ENCODE data around the gene RB1.
"Not testable (repeated sequence)": the region's sequence is repeated elsewhere in the genome, so short reads cannot be mapped to it uniquely, and the experiment has no call there.

RB1 gene

DNA sequence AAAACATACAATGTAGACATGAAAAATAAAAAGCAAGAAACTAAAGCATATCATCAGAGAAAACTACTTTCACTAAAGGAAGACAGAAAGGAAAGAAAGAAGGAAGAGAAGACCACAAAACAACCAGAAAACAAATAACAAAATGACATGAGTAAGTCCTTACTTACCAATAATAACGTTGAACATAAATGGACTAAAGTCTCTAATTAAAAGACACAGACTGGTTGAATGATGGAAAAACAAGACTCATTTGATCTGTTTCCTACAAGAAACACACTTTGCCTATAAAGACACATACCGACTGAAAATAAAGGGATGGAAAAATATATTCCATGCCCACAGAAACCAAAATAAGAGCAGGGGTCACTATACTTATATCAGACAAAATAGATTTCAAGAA lies 46.0 kb downstream of the RB1 start:
- no peak for DNase-seq (ENCODE audit: low spot score)

DNA sequence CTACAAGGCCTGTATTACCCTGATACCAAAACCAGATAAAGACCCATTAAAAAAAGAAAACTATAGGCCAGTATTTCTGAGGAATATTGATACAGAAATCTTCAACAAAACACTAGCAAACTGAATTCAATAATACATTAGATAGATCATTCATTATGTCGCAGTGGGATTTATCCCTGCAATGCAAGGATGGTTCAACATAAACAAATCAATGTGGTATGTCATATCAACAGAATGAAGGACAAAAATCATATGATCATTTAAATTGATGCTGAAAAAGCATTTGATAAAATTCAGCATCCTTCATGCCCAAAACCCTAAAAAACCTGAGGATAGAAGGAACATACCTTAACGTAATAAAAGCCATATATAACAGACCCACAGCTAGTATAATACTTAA lies 50.0 kb downstream of the RB1 start:
- no peak for DNase-seq (ENCODE audit: low spot score)

DNA sequence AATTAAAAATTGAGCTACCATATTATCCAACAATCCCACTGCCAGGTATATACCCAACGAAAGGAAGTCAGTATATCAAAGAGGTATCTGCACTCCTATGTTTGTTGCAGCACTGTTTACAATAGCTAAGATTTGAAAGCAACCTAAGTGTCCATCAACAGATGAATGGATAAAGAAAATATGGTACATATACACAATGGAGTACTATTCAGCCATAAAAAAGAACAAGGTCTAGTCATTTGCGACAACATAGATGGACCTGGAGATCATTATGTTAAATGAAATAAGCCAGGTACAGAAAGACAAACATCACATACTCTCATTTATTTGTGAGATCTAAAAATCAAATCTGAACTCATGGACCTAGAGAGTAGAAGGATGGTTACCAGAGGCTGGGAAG lies 52.0 kb downstream of the RB1 start:
- DNase-seq (ENCODE audit: low spot score), result not testable (repeated sequence)

DNA sequence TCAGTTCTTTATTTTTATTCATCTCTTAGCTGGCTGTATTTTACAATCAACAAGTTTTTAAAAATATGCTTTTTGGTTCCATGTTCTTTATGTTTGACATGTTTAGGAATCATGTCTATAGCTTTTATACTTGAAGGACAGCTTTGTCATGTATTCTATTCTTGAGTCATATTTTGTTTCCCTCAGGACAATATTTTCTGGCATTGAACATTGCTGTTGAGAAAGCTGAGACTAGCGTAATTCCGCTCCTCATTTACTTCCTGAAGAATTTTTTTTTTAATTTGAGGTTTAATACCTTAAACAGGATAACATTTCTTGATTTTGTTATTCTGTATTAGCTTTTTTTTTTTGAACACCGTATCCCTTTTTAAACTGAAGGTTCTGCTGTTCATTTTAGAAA lies 53.2 kb downstream of the RB1 start:
- no peak for DNase-seq (ENCODE audit: low spot score)

DNA sequence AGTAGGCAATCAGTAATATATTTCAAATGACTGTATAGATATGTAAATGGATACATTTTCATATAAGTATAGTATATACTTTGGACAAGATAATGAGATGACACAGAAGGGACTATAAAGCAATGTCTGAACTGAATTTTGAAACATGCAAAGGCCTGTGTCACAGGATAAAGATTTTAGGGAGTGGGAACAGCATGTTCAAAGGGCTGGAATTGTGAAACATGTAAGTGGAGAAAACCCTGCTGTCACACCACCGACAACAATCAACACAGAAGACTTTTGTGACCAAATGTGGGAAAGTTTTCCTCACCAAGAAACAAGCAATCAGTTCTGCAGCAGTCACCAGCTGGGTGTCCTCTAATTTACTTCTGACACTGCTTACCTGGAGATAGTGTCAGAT lies 66.4 kb downstream of the RB1 start:
- no peak for DNase-seq (ENCODE audit: low spot score)

DNA sequence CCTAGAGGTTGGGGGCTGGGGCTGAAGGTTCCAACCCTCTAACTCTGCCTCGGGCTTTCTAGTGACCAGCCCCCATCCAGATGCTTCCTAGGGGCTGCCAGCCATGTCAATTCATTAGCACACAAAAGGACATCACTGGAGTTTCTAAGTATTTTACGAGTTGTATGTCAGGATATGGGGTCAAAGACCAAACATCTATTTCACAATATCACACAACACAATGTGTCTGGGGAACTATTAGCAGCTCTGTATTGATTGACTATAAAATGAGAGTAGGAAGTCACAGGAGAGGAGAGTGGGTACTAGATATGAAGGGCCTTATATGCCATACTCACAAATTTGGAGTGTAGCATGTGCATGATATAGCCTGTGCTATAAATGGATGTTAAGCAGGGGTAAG lies 67.3 kb downstream of the RB1 start:
- no peak for DNase-seq (ENCODE audit: low spot score)

DNA sequence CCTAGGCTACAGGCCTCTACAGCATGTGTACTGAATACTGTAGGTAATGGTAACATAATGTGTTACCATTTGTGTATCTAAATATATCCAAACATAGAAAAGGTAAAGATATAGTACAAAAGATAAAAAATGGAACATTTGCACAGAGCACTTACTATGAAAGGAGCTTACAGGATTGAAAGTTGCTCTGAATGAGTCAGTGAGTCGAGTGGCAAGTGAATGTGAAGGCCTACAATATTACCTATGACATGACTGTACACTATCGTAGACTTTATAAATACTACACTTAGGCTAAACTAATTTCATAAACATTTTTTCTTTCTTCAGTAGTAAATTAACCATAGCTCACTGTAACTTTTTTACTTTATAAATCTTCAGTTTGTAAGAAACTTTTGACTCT lies 74.3 kb downstream of the RB1 start:
- DNase-seq (ENCODE audit: low spot score), result no peak

DNA sequence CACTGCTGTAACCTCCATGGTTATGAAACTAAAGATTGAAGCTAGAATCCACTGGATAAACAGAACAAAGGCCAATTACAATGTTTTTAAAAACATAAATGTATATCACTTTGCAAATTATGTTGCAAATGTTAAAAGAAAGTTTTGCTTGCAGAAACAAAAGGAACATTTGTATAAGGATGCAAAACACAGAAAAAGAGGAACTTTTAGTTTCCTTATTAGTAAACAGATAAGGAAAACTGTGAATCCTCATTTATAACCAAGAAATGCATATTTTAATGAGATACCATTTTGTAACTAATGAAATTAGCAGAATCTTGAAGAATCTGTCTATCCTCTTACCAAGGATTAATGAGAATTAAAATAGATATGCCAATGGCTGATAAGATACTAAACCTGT lies 77.0 kb downstream of the RB1 start:
- no peak for DNase-seq (ENCODE audit: low spot score)

DNA sequence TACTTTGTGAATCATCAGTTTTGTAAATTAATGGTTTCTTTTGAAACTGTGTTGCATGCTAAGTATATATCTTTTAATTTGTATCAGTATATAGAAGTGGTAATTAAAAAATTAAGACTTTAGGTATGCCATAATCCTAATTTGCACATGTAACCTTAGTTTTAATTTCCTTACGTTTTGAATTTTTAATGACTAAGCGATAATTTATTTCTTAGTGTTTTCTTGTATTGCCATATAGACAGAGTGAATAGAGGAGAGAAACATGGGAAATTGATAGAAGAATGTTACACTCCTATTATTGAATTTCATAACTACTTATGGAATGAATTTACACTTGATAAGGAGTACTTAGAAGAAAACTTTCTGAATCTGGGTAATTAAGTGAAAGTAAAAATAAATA lies 79.8 kb downstream of the RB1 start:
- DNase-seq (ENCODE audit: low spot score), result no peak

DNA sequence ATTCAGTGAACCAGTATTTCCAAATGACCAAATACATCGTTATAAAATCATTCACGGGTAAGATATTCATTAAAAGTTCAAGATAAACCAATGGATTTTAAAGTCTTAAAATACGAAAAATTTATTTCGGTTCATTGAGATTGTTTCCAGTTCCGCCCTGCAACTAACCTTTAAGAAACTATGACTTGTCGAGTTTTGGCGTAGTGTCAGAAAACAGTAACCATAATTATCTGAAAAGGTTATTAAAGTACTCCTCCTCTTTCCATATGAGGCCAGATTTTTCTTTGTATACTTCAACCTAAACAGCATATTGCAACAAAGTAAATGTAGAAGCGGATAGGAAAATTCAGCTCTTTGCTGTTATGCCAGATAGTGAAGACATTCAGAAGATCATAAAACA lies 83.3 kb downstream of the RB1 start:
- DNase-seq (ENCODE audit: low spot score), result no peak

DNA sequence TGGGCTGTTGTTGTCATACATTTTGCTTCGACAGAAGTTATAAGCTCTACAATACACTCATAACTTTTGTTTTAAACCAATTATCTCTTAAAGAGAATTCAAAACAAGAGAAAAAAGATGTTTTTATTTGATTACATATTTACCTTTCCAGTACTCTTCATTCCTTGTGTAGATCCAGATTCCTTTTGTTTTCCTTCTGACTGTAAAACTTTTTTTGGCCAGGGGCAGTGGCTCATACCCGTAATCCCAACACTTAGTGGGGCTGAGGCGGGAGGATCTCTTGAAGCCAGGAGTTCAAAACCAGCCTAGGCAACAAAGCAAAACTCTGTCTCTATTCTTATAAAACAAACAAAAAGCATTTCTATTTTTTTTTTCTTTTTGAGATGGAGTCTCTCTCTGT lies 87.7 kb downstream of the RB1 start:
- no peak for DNase-seq (ENCODE audit: low spot score)

DNA sequence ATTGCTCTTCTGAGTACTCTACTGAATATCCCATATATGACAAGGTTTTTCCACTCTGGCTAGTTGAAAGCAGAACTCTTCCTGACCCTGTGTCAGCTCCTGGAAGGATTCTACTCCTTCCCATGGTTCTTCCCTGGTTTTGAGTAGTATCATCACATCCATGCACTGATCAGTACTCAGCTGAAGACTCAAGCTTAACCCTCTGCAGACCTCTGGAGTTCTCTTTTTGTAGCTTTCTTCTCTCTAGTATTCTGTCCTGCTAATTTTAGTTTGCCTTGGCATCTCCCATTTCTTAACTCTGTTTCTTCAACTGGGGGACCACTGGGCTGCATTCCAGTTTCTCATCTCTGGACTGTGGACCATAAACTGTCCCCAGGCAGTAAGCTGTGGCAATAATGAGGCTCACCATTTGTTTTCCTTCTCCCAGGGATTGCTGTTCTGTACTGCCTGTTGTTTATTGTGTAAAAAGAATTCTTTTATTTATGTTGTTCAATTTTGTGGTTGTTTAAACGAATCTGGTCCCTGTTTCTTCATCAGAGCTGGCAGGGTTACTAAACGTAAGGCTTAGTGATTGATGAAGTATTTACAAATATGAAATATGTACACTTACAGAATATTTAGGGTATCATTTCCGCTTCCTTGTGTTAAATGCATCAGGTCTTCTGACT lies 89.6 kb downstream of the RB1 start:
- no peak for DNase-seq (ENCODE audit: low spot score)

DNA sequence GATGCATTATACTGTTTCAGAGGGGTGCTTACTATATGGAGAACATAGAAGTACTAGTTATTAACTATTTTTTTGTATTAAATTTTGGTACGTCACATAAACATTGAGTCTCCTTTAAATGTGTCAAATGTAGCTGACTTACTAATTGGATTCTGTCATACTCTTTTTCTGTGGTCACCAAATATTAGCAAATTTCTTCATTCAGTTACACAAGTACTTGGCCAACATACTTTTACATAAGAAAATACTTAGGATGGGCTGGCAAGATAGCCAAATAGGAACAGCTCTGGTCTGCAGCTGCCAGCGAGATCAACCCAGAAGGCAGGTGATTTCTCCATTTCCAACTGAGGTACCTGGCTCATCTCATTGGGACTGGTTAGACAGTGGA lies 90.1 kb downstream of the RB1 start:
- no peak for DNase-seq (ENCODE audit: low spot score)

DNA sequence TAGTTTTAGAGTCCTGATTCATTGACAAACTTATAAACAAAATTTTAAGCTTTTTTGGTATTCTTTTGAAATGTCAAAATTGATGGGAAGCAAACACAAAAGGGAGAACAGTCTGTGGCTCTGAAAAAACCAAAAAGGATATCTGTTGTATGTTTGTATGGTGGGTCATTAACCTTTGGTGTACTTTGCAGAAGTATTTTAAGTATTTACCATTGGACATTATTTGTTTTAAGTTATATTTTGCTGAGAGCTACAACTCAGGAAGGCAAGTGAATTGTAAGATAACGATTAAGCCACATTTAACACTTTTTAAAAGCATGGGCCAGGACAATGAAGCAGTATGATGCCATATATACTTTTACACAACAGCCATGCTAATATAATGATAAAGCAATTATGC lies 94.2 kb downstream of the RB1 start:
- no peak for DNase-seq (ENCODE audit: low spot score)

DNA sequence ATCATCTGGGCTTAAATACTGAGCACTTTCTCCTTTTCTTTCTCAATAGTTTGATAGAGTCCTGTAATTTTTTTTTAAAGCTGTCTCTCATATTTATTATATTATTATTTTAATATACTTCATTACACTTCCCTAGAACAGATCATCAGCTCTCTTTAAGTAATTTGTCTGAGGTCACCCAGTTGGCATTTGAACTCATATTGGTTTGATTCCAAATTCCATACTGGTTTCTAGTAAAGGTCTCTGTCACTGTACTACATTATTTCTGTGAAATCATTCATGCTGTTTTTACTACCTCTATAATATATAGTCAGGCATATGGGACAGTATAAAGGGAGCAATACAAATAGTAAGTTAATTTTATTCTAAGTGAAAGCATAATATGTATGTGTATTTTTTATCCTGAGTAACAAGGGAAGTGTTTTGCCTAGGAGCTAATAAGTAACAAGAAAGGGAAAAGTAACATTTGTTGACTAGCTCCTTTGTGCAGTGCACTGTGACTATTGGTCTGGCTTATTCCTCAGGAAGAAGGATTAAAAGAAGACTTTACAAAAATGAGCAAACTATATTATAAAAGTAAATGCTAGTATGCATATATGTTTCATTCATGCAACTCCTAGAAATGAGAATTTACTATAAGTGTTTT lies 95.0 kb downstream of the RB1 start:
- DNase-seq (ENCODE audit: low spot score), result no peak

DNA sequence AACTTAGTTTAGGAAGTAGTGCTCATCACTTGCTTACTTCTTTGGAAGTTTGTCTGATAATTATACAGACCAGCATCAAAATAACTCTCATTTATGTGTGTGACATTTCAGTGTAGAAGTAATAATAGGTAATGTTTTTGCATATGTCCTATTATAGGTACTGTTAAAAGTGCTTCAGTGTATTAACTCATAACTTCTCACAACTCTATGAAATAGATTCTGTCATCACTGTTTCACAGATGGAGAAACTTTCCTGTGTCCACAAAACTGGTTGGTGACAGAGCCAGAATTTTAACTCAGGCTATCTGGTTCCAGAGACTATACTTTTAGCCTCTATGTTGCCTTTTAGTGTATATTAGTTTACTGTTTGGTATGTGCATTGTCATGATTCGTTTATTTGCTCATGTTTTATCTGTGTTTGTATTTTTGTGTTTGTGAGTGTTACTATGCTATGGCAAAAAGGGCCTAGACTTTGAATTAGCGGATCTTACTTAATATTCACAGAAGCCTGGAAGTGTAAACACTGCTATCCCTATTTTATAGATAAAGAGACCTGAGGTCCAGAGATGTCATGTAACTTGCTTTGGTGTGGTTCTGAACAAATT lies 96.6 kb downstream of the RB1 start:
- no peak for DNase-seq (ENCODE audit: low spot score)

DNA sequence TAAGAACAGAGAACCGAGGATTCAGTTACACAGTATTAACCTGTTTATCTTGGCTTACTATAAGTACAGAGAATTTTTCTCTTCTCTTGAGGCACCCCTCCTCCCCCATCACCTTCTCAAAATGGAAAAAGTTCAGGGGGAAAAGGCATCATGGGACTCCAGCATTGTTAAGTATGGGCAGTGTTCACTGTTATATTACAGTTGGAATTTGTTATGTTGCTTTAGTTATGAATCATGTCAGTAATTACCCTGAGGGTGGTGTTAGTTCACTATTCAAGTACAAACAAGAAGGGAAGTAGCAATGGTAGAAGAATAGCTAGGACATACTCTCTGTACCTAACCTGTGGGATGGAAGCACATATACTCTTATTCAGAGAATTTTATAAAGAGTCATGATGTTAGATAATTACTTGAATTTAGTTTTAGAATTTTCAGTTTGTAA lies 97.3 kb downstream of the RB1 start:
- DNase-seq (ENCODE audit: low spot score), result peak; percentile 31

DNA sequence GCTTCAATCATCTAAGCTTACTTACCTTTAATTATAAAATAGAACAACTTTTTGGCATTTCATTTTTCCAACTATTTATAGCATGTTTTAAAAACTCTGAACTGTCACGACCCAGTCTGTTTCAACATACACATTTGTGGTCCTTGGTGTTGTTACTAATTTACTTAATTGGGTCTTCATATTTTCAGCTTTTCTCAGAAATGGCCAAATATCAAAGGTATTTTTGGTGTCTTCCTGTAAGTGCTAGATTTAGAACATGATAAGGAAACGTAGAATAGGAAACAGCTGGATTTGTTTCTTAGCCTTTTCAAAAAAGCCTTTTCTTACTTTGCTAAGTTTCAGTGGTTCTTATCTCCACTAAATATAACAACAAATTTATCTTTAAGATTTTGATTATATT lies 97.9 kb downstream of the RB1 start:
- DNase-seq (ENCODE audit: low spot score), result peak; percentile 57

DNA sequence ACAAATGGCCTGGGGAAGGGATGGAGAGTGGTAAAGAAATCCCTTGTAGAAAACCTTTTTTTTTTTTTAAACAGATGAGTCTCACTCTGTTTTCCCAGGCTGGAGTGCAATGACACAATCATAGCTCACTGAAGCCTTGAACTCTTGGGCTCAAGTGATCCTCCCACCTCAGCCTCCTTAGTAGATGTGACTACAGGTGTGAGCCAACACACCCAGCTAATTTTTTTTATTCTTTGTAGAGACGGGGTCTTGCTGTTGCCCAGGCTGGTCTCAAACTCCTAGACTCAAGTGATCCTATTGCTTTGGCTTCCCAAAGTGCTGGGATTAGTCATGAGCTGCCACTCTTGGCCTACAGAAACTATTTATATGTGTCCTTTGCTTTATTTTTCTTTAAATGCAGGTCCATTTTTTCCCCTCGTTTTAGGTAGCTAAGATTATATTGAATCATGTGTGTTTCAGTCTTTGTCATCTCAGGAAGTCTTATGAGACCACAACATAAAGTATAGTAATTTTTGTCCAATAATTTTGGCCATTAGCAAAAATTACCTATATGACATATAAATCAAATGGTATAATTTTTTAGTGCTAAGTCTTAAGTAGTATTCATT lies 98.9 kb downstream of the RB1 start:
- no peak for DNase-seq (ENCODE audit: low spot score)

DNA sequence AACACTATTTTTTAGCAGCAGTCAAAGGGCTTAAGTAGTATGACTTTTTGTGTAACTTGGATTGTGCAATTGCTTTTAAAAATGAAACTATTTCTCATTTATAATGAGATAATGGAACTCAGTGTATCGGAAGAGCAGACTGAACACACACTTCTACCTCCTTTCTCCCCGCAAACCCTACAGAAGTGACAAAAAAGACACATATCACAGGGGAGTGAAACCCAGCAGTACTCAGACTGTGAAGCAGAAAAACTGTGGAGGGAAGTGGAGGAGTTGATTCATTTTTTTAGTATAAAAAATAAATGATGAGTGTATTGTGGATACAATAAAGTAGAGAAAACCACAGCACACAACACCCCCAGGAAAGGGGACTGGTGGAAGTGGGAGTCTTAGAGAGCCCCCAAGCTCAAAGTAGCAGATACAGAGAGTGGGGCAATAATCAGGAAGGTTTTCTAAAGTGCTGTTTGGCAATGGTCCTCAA lies 99.6 kb downstream of the RB1 start:
- peak; percentile 44 for DNase-seq (ENCODE audit: low spot score)

DNA sequence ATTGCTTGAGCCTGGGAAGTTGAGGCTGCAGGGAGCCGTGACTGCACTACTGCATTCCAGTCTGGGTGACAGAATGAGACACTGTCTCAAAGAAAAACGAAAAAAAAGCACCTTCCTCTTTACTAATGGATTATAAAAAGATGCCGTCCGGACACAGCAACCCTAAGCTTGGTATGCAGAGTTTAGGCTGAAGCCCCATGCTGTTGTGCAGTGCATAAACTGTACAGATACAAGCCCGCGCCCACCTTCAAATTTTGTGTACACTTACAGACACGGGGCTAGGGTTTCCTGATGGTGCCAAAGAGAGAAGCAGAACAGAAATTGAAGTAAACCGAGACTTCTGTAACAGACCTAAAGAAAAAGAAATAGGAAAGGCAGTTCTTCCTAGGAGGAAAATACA lies 100.4 kb downstream of the RB1 start:
- DNase-seq (ENCODE audit: low spot score), result no peak

DNA sequence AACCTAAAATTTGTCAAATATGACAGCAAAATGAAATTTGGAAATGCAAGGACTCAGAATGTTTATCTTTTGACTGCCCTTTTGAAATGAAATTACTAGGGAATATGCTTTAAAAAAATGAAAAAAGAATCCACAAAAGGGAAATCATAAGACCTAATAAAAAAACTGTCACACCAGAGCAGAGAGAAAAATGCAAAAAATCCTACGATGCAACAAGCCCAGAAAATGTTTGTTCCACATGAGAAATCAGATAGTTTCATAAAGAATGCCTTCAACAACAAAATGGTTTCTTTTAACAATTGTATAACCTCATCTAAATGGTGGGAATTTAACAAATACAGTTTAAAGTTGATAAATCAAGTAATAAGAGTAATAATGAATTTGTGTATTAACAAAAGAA lies 101.4 kb downstream of the RB1 start:
- DNase-seq (ENCODE audit: low spot score), result no peak

DNA sequence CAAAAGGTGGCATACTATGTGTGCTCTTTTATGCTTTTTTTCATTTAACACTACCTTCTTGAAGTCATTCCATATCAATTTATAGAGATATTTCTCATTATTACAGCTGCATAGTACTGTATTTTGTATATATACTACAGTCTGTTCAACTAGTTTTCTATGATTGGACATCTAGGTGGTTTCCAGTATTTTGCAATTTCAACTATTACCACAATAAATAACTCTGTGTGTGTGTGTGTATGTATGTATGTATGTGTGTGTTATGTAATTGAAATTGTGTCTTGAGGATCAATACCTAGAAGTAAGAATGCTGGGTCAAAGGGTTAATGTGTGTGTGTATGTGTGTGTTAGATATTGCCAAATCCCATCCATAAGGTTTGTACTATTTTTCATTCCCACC lies 102.3 kb downstream of the RB1 start:
- DNase-seq (ENCODE audit: low spot score), result peak; percentile 24

Measured in CD4-positive, alpha-beta T cell treated with Interleukin-15 for 4 hours (primary cell).